Central memory CD8-positive, alpha-beta T cell (primary cell): ENCODE measurements around the gene LSR.

Source experiments
- ATAC-seq: fragments of 150-1000 bp; cut with Tn5 transposase; replicated peaks from 2 replicates; pipeline ENCODE4 v1.10.0; 2022; ENCODE audit warnings: mild to moderate bottlenecking, moderate FRiP score, moderate number of reproducible peaks; ENCODE audit not compliant: poor library complexity, severe bottlenecking; ENCODE audit errors: extremely low read depth
- DNase-seq, 2 donors: peaks; one replicate each; pipeline ENCODE4 v3.0.0; 2021; ENCODE audit warnings: low spot score in 2 of 2
- H3K27ac Mint-ChIP-seq: one replicate; pipeline ENCODE4 v1.8.0; 2022; ENCODE audit warnings: low read depth, mild to moderate bottlenecking, moderate library complexity, mixed read lengths
- H3K27me3 Mint-ChIP-seq: one replicate; pipeline ENCODE4 v1.8.0; 2022; ENCODE audit warnings: mixed read lengths
- H3K36me3 Mint-ChIP-seq: one replicate; pipeline ENCODE4 v1.8.0; 2022; ENCODE audit warnings: mild to moderate bottlenecking, moderate library complexity, mixed read lengths; ENCODE audit not compliant: insufficient read depth
- H3K4me1 Mint-ChIP-seq: one replicate; pipeline ENCODE4 v1.8.0; 2022; ENCODE audit warnings: mixed read lengths
- H3K4me3 Mint-ChIP-seq: one replicate; pipeline ENCODE4 v1.8.0; 2022; ENCODE audit warnings: mild to moderate bottlenecking, moderate library complexity, mixed read lengths
- H3K9me3 Mint-ChIP-seq: one replicate; pipeline ENCODE4 v1.8.0; 2022; ENCODE audit warnings: mixed read lengths

LSR gene

GRCh38 chr19:35240327-35240726, 8.5 kb upstream of the LSR start:
- Mint-ChIP-seq H3K27ac (peak overlapping the region; percentile 81), H3K36me3 (peaks cover 5% of the 10 kb centered on the region), H3K4me3 (peak overlapping the region; percentile 29), H3K4me1 (peaks cover 19% of the 10 kb centered on the region), H3K27me3 (peaks cover 40% of the 10 kb centered on the region), H3K9me3 (peaks cover 10% of the 10 kb centered on the region)
- ATAC-seq = peak; percentile 96
- peak in 1 of 2 donors; percentile 24 for DNase-seq

- peaks cover 5% of the 10 kb centered on the region for H3K36me3 Mint-ChIP-seq
- H3K27ac Mint-ChIP-seq = peak overlapping the region; percentile 81
- H3K27me3 Mint-ChIP-seq = peaks cover 49% of the 10 kb centered on the region
- H3K4me1 Mint-ChIP-seq = peaks cover 19% of the 10 kb centered on the region
- H3K9me3 Mint-ChIP-seq = peaks cover 10% of the 10 kb centered on the region
- no peak overlapping the region for H3K4me3 Mint-ChIP-seq
- ATAC-seq (no peak), DNase-seq (no peak)
Observed at GRCh38 chr19:35241417-35241816, 7.4 kb upstream of the LSR start.

GRCh38 chr19:35246466-35247092, 2.2 kb upstream of the LSR start:
- Mint-ChIP-seq H3K9me3 (peaks cover 4% of the 10 kb centered on the region), H3K27me3 (peaks cover 65% of the 10 kb centered on the region), H3K4me3 (peak overlapping the region; percentile 89), H3K27ac (peak overlapping the region; percentile 90), H3K36me3 (peaks cover 11% of the 10 kb centered on the region), H3K4me1 (peaks cover 36% of the 10 kb centered on the region)
- ATAC-seq (no peak), DNase-seq (no peak)

- peak; percentile 45 for ATAC-seq
- peaks cover 36% of the 10 kb centered on the region for H3K4me1 Mint-ChIP-seq
- H3K27ac Mint-ChIP-seq = peak overlapping the region; percentile 90
- no peaks in the 10 kb centered on the region for H3K9me3 Mint-ChIP-seq
- peaks cover 16% of the 10 kb centered on the region for H3K36me3 Mint-ChIP-seq
- peaks cover 59% of the 10 kb centered on the region for H3K27me3 Mint-ChIP-seq
- DNase-seq = no peak
- H3K4me3 Mint-ChIP-seq = peak overlapping the region; percentile 89
Observed at GRCh38 chr19:35247526-35248309, 1.1 kb upstream of the LSR start.

GRCh38 chr19:35249146-35249847, 495 bp downstream of the LSR start:
- ATAC-seq (no peak), DNase-seq (no peak)
- peaks cover 41% of the 10 kb centered on the region for H3K4me1 Mint-ChIP-seq

GRCh38 chr19:35249848-35250711, 1.3 kb downstream of the LSR start:
- Mint-ChIP-seq H3K27me3 (peaks cover 35% of the 10 kb centered on the region), H3K4me3 (peak overlapping the region; percentile 89), H3K9me3 (no peaks in the 10 kb centered on the region), H3K27ac (peak overlapping the region; percentile 90), H3K36me3 (peaks cover 19% of the 10 kb centered on the region), H3K4me1 (peaks cover 41% of the 10 kb centered on the region)
- ATAC-seq (no peak), DNase-seq (no peak)

More at GRCh38 chr19:35249146-35249847, 495 bp downstream of the LSR start:
- Mint-ChIP-seq H3K27ac (peak overlapping the region; percentile 90), H3K9me3 (no peaks in the 10 kb centered on the region), H3K4me3 (peak overlapping the region; percentile 89), H3K27me3 (peaks cover 43% of the 10 kb centered on the region), H3K36me3 (peaks cover 18% of the 10 kb centered on the region)

- Mint-ChIP-seq H3K36me3 (peaks cover 23% of the 10 kb centered on the region), H3K27ac (no peak overlapping the region), H3K4me3 (peak overlapping the region; percentile 6), H3K27me3 (peaks cover 24% of the 10 kb centered on the region), H3K4me1 (peaks cover 41% of the 10 kb centered on the region), H3K9me3 (no peaks in the 10 kb centered on the region)
- no peak for ATAC-seq
- DNase-seq = no peak
Observed at GRCh38 chr19:35251456-35251855, 2.7 kb downstream of the LSR start.

GRCh38 chr19:35253316-35254286, 4.8 kb downstream of the LSR start:
- H3K27ac Mint-ChIP-seq = no peak overlapping the region
- DNase-seq (peak in 1 of 2 donors; percentile 2), ATAC-seq (no peak)
- H3K9me3 Mint-ChIP-seq = no peaks in the 10 kb centered on the region
- peaks cover 39% of the 10 kb centered on the region for H3K4me1 Mint-ChIP-seq
- no peak overlapping the region for H3K4me3 Mint-ChIP-seq
- peaks cover 14% of the 10 kb centered on the region for H3K27me3 Mint-ChIP-seq
- H3K36me3 Mint-ChIP-seq = peaks cover 22% of the 10 kb centered on the region

GRCh38 chr19:35254341-35255297, 5.8 kb downstream of the LSR start:
- Mint-ChIP-seq H3K9me3 (no peaks in the 10 kb centered on the region), H3K4me3 (no peak overlapping the region), H3K27ac (no peak overlapping the region), H3K4me1 (peaks cover 29% of the 10 kb centered on the region), H3K36me3 (peaks cover 19% of the 10 kb centered on the region), H3K27me3 (peaks cover 4% of the 10 kb centered on the region)
- DNase-seq = peak in 1 of 2 donors; percentile 8
- no peak for ATAC-seq

GRCh38 chr19:35256566-35256965, 7.8 kb downstream of the LSR start:
- peak overlapping the region; percentile 29 for H3K27ac Mint-ChIP-seq
- ATAC-seq = no peak
- no peak overlapping the region for H3K4me3 Mint-ChIP-seq

More at GRCh38 chr19:35256566-35256965, 7.8 kb downstream of the LSR start:
- no peak for DNase-seq
- peaks cover 20% of the 10 kb centered on the region for H3K36me3 Mint-ChIP-seq
- H3K9me3 Mint-ChIP-seq = no peaks in the 10 kb centered on the region
- H3K27me3 Mint-ChIP-seq = no peaks in the 10 kb centered on the region
- peaks cover 22% of the 10 kb centered on the region for H3K4me1 Mint-ChIP-seq
